ENCODE data around the gene SPTBN1. TPM values are rescaled to one million over a fixed set of nuclear protein-coding genes. Genes with fewer than 3 reads are reported as not detected.

The SPTBN1 gene
- total and polyA plus RNA-seq, 2 experiments from 2014 or later: 58.1 to 204 TPM

- no peaks in the 10 kb centered on the region for H4K20me1 ChIP-seq (replicated peaks; ENCODE audit: insufficient read depth)
- no peak for ATAC-seq
Observed at GRCh38 chr2:54500404-54501205, 44.5 kb downstream of the SPTBN1 start.

More at GRCh38 chr2:54500404-54501205, 44.5 kb downstream of the SPTBN1 start:
- Mint-ChIP-seq H3K4me3 (no peak overlapping the region), H3K9me3 (no peaks in the 10 kb centered on the region), H3K36me3 (ENCODE audit: low read depth) (no peaks in the 10 kb centered on the region), H3K27ac (no peak overlapping the region), H3K27me3 (ENCODE audit: insufficient read depth, low read depth, poor library complexity) (peaks cover 3% of the 10 kb centered on the region), H3K4me1 (peaks cover 66% of the 10 kb centered on the region)
- Histone ChIP-seq H3K27me3 (ENCODE audit: insufficient read depth) (no peaks in the 10 kb centered on the region), H3K4me2 (no peak overlapping the region), H3K9me2 (ENCODE audit: insufficient read depth) (no peaks in the 10 kb centered on the region; the same call in none of the 2 replicates), H3K79me2 (replicated peaks; ENCODE audit: insufficient read depth) (peaks cover 6% of the 10 kb centered on the region), H3K36me3 (ENCODE audit: insufficient read depth) (no peaks in the 10 kb centered on the region), H2AFZ (no peak overlapping the region), H3K27ac (ENCODE audit: low read depth) (no peak overlapping the region), H3F3A (replicated peaks; ENCODE audit: low read depth) (no peaks in the 10 kb centered on the region), H3K4me3 (no peak overlapping the region), H3K4me1 (ENCODE audit: insufficient read depth) (peaks cover 31% of the 10 kb centered on the region)
- no peak for DNase-seq (ENCODE audit: low spot score)
- TF ChIP-seq ZNF462 (CRISPR knock-in tag; IDR thresholded peaks at IDR 0.05) (no peak), EZH2 (IDR thresholded peaks at IDR 0.05; ENCODE audit: low read depth, unreplicated experiment) (no peak), POLR2AphosphoS5 (IDR thresholded peaks at IDR 0.05; ENCODE audit: low read depth) (no peak), ZNF114 (CRISPR knock-in tag; IDR thresholded peaks at IDR 0.05) (no peak), ETS1 (IDR thresholded peaks at IDR 0.05) (no peak), CREB1 (CRISPR knock-in tag; IDR thresholded peaks at IDR 0.05; ENCODE audit: low read depth) (no peak), NANOG (IDR thresholded peaks at IDR 0.05; ENCODE audit: borderline replicate concordance) (no peak), CTCF (conservative IDR thresholded peaks at IDR 0.05; ENCODE audit: low read depth in 2 of 2) (no peak), STAT1 (IDR thresholded peaks at IDR 0.05; ENCODE audit: unreplicated experiment) (no peak), ZNF331 (CRISPR knock-in tag; IDR thresholded peaks at IDR 0.05; ENCODE audit: low read depth) (no peak)

Data from GM23338 (cell line).